Measurements from ENCODE around the gene CRYGD. TPM values are rescaled to one million over a fixed set of nuclear protein-coding genes. Genes with fewer than 3 reads are reported as not detected.

CRYGD gene
- total RNA-seq, 2 experiments from 2014 or later = not detected

- ChIA-PET POLR2A (no interaction called here), CTCF (interaction anchor here (1.0 kb wide), 1 partner anchor 20 kb away, joined by 3 read pairs; no protein-coding TSS in a partner anchor)
- H3K27ac Mint-ChIP-seq = no peak overlapping the region
These were observed 32.1 kb downstream of the CRYGD start for GRCh38 chr2:208092093-208092832.

GRCh38 chr2:208090420-208090819 is 33.9 kb downstream of the CRYGD start:
- no peak overlapping the region for H3K27ac Mint-ChIP-seq
- no peaks in the 10 kb centered on the region for H3K36me3 Mint-ChIP-seq (ENCODE audit: low read depth)
- H3K9me3 Mint-ChIP-seq = no peaks in the 10 kb centered on the region
- CTCF ChIA-PET = no interaction called here
- no peaks in the 10 kb centered on the region for H3K4me1 Mint-ChIP-seq
- H3K27me3 Mint-ChIP-seq = peaks cover 8% of the 10 kb centered on the region
- DNase-seq = no peak
- POLR2A ChIA-PET = no interaction called here
- H3K4me3 Mint-ChIP-seq = no peak overlapping the region

More at GRCh38 chr2:208092093-208092832, 32.1 kb downstream of the CRYGD start:
- Mint-ChIP-seq H3K4me1 (no peaks in the 10 kb centered on the region), H3K9me3 (no peaks in the 10 kb centered on the region), H3K27me3 (peaks cover 5% of the 10 kb centered on the region), H3K4me3 (no peak overlapping the region), H3K36me3 (ENCODE audit: low read depth) (no peaks in the 10 kb centered on the region)
- DNase-seq = no peak

- CTCF ChIA-PET = interaction anchor here (0.5 to 1.3 kb wide), 2 partner anchors 14 to 40 kb away, joined by 4 read pairs; no protein-coding TSS in a partner anchor
- no peak overlapping the region for H3K27ac Mint-ChIP-seq
- no peak overlapping the region for H3K4me3 Mint-ChIP-seq
- POLR2A ChIA-PET = no interaction called here
- peaks cover 23% of the 10 kb centered on the region for H3K27me3 Mint-ChIP-seq
- no peak for DNase-seq
- no peaks in the 10 kb centered on the region for H3K9me3 Mint-ChIP-seq
- H3K36me3 Mint-ChIP-seq (ENCODE audit: low read depth) = no peaks in the 10 kb centered on the region
- no peaks in the 10 kb centered on the region for H3K4me1 Mint-ChIP-seq
These were observed 38.3 kb downstream of the CRYGD start for GRCh38 chr2:208086029-208086428.

- CTCF ChIA-PET = no interaction called here
- no peak for DNase-seq
- Mint-ChIP-seq H3K36me3 (ENCODE audit: low read depth) (no peaks in the 10 kb centered on the region), H3K27ac (no peak overlapping the region), H3K27me3 (peaks cover 33% of the 10 kb centered on the region), H3K4me1 (no peaks in the 10 kb centered on the region), H3K4me3 (no peak overlapping the region), H3K9me3 (no peaks in the 10 kb centered on the region)
- POLR2A ChIA-PET = no interaction called here
These were observed 40.5 kb downstream of the CRYGD start for GRCh38 chr2:208083807-208084206.

GRCh38 chr2:208077276-208077675 is 47.0 kb downstream of the CRYGD start:
- Mint-ChIP-seq H3K27me3 (peaks cover 27% of the 10 kb centered on the region), H3K9me3 (no peaks in the 10 kb centered on the region), H3K4me3 (no peak overlapping the region), H3K27ac (no peak overlapping the region), H3K4me1 (no peaks in the 10 kb centered on the region), H3K36me3 (ENCODE audit: low read depth) (no peaks in the 10 kb centered on the region)
- DNase-seq = no peak
- ChIA-PET POLR2A (no interaction called here), CTCF (no interaction called here)

GRCh38 chr2:208074610-208075356 is 49.5 kb downstream of the CRYGD start:
- H3K9me3 Mint-ChIP-seq = no peaks in the 10 kb centered on the region
- peaks cover 19% of the 10 kb centered on the region for H3K27me3 Mint-ChIP-seq
- H3K4me1 Mint-ChIP-seq = no peaks in the 10 kb centered on the region
- H3K4me3 Mint-ChIP-seq = no peak overlapping the region
- no peaks in the 10 kb centered on the region for H3K36me3 Mint-ChIP-seq (ENCODE audit: low read depth)
- DNase-seq = no peak
- ChIA-PET CTCF (interaction anchor here (1.0 to 3.6 kb wide), 3 partner anchors 15 to 448 kb away, joined by 3 to 23 read pairs (median 3); no protein-coding TSS in a partner anchor), POLR2A (no interaction called here)
- H3K27ac Mint-ChIP-seq = no peak overlapping the region

GRCh38 chr2:208072250-208072892 is 52.0 kb downstream of the CRYGD start:
- ChIA-PET CTCF (interaction anchor here (0.6 to 3.6 kb wide), 10 partner anchors 10 to 448 kb away, joined by 3 to 23 read pairs (median 3); no protein-coding TSS in a partner anchor), POLR2A (no interaction called here)
- peak; percentile 57 for DNase-seq
- Mint-ChIP-seq H3K27me3 (peaks cover 12% of the 10 kb centered on the region), H3K27ac (no peak overlapping the region), H3K9me3 (no peaks in the 10 kb centered on the region), H3K4me3 (no peak overlapping the region), H3K4me1 (no peaks in the 10 kb centered on the region), H3K36me3 (ENCODE audit: low read depth) (no peaks in the 10 kb centered on the region)

Other genes starting within 250 kb of the CRYGD start
- gene PLEKHM3, start 99.0 kb downstream of the CRYGD start, total RNA-seq = 1 to 10 TPM; 4.9 to 5.4 TPM
- not detected for gene CRYGC, start 5.3 kb upstream of the CRYGD start, total RNA-seq
- gene CRYGB, start 21.6 kb upstream of the CRYGD start, total RNA-seq = not detected
- not detected for gene CRYGA, start 39.1 kb upstream of the CRYGD start, total RNA-seq
- not detected for gene C2orf80, start 65.5 kb upstream of the CRYGD start, total RNA-seq
- 10 to 100 TPM; 41.3 to 44.2 TPM for gene IDH1, start 130.5 kb upstream of the CRYGD start, total RNA-seq
- 10 to 100 TPM; 36.6 to 37.2 TPM for gene PIKFYVE, start 141.7 kb upstream of the CRYGD start, total RNA-seq

All from activated CD4-positive, alpha-beta memory T cell treated with anti-CD3 and anti-CD28 coated beads, Interleukin-2, amount 10 ng/mL, durations not matched to agents 7 days and 5 days (primary cell).